GM12878 (cell line): Measurements from ENCODE around the gene ITGA3. TPM values are rescaled to one million over a fixed set of nuclear protein-coding genes. Genes with fewer than 3 reads are reported as not detected.

ENCODE experiments used
- CEBPB ChIP-seq, 2 experiments: fragments of 150-350 bp in 1 of 2; IDR thresholded peaks; 2 replicates each; pipeline ENCODE4 v1.6.1; 2012 to 2014; ENCODE audit warnings: low read depth in 2 of 2, low read length in 2 of 2, borderline replicate concordance in 1 of 2, inconsistent platforms in 1 of 2
- DPF2 ChIP-seq: fragments of 450-650 bp; IDR thresholded peaks from 2 replicates; pipeline ENCODE4 v1.6.1; 2017; ENCODE audit warnings: mild to moderate bottlenecking
- EED ChIP-seq: sonication (generic); IDR thresholded peaks from 2 replicates; pipeline ENCODE4 v1.6.1; 2016; ENCODE audit warnings: antibody characterized with exemption, low read depth
- MEF2B ChIP-seq: fragments of 450-650 bp; IDR thresholded peaks from 2 replicates; pipeline ENCODE4 v1.6.1; 2018; ENCODE audit warnings: mild to moderate bottlenecking, moderate library complexity; ENCODE audit not compliant: partially characterized antibody, poor library complexity, severe bottlenecking
- SP1 ChIP-seq: IDR thresholded peaks from one replicate; pipeline ENCODE4 v1.6.1; 2011; ENCODE audit warnings: low read depth, low read length
- ZNF217 ChIP-seq: fragments of 450-650 bp; IDR thresholded peaks from 2 replicates; pipeline ENCODE4 v1.6.1; 2017; ENCODE audit warnings: antibody characterized with exemption, mild to moderate bottlenecking
- polyA plus RNA-seq, 11 experiments: library from polyadenylated mRNA; depleted of rRNA in 4 of 11; unstranded in 6 of 11; stranded (reverse) in 5 of 11; fragments of >200 nt; fragmentation: Nextera tagmentation in 4 of 11; fragmentation: Illumina TruSeq in 1 of 11; extraction: Ambion mirVana in 4 of 11; extraction: Trizol in 1 of 11; gene quantifications; 1 replicate in 1 of 11; 2 replicates in 10 of 11; pipeline versions ENCODE4 v1.2.1 to v1.2.3, GENCODE V29; 2011 to 2016; ENCODE audit warnings: inconsistent platforms in 2 of 11, missing spikeins in 2 of 11, low read depth in 1 of 11
- total RNA-seq, 4 experiments: library from RNA; depleted of rRNA in 3 of 4; stranded (reverse); fragments of >200 nt in 3 of 4; fragmentation: Illumina TruSeq in 1 of 4; extraction: Trizol in 1 of 4; gene quantifications; 2 replicates each; pipeline versions ENCODE4 v1.2.1 to v1.2.3, GENCODE V29; 2013 to 2021
- TF ChIP-seq, protein P1 (sequence below): fragments of 450-650 bp; formaldehyde crosslinking; IDR thresholded peaks from 2 replicates; pipeline ENCODE4 v1.4.0; 2022; ENCODE audit warnings: mild to moderate bottlenecking, moderate library complexity
- TF ChIP-seq, protein P2 (sequence below): fragments of 450-650 bp; IDR thresholded peaks from 2 replicates; pipeline ENCODE4 v1.6.1; 2016; ENCODE audit warnings: mild to moderate bottlenecking

The ITGA3 gene
- total and polyA plus RNA-seq, 10 of the 15 experiments (the other 5 are each of a cell fraction or from before 2014, with no cell fraction given) = 0.29 to 13.4 (median 6.6) TPM

DNA sequence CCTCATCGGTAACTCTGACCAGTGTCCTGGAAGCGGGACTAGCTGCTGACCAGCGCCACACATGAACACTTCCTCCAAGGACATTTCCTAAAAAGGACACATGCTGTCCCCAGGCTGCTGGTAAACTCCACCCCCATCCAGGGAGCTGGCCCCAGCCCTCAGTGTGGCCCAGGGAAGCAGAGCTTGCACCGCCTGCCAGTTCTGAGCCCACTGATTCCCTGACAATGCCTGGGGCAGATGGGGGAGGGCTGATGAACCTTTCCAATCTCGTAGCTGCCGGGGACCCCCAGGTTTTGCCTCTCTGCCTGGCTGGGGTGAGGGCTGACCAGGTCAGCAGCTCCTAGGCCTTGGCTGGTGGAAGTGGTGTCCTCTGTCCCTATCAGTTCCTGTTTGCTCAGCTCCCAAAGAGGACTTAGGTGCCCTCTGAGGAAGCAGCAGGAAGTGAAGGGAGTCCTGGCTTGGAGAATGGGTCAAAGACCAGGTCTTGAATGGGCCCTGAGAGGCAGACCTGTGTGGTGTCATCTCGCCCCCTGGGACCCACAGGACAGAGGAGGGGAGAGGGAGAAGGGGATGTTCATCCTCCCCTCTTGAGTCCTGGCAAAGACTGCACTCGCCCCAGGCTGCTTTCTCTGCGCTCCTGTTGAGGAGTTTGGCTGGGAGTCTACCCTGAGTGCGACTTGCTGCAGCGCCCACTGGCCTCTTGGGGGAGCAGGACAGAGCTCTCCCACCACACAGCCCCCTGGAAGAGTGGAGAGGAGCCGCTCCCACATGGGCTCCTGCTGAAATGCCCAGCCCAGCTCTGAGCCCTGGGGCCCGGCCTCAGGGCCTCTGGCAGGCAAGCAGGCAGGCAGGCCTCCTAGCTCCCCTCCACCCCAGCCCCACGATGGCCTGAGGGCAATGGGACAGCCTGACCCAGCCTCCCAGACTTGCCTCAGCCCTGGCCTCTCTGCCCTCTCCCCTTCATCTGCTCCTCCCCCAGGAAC, 56.1 kb downstream of the ITGA3 start (continued):
- TF ChIP-seq, protein P1, sequence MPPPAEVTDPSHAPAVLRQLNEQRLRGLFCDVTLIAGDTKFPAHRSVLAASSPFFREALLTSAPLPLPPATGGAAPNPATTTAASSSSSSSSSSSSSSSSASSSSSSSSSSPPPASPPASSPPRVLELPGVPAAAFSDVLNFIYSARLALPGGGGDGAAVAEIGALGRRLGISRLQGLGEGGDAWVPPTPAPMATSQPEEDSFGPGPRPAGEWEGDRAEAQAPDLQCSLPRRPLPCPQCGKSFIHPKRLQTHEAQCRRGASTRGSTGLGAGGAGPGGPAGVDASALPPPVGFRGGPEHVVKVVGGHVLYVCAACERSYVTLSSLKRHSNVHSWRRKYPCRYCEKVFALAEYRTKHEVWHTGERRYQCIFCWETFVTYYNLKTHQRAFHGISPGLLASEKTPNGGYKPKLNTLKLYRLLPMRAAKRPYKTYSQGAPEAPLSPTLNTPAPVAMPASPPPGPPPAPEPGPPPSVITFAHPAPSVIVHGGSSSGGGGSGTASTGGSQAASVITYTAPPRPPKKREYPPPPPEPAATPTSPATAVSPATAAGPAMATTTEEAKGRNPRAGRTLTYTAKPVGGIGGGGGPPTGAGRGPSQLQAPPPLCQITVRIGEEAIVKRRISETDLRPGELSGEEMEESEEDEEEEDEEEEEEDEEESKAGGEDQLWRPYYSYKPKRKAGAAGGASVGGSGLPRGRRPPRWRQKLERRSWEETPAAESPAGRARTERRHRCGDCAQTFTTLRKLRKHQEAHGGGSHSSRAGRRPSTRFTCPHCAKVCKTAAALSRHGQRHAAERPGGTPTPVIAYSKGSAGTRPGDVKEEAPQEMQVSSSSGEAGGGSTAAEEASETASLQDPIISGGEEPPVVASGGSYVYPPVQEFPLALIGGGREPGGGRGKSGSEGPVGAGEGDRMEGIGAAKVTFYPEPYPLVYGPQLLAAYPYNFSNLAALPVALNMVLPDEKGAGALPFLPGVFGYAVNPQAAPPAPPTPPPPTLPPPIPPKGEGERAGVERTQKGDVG = no peak
- TF ChIP-seq MEF2B (no peak), ZNF217 (no peak), EED (no peak), DPF2 (no peak), SP1 (no peak), CEBPB (IDR thresholded peaks at IDR 0.05; ENCODE audit: borderline replicate concordance in 1 of 2, low read depth in 2 of 2, low read length in 2 of 2) (no peak)
- TF ChIP-seq, protein P2, sequence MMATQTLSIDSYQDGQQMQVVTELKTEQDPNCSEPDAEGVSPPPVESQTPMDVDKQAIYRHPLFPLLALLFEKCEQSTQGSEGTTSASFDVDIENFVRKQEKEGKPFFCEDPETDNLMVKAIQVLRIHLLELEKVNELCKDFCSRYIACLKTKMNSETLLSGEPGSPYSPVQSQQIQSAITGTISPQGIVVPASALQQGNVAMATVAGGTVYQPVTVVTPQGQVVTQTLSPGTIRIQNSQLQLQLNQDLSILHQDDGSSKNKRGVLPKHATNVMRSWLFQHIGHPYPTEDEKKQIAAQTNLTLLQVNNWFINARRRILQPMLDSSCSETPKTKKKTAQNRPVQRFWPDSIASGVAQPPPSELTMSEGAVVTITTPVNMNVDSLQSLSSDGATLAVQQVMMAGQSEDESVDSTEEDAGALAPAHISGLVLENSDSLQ = no peak
